HepG2 (cell line): ENCODE measurements around the gene PKNOX2. TPM values are rescaled to one million over a fixed set of nuclear protein-coding genes. Genes with fewer than 3 reads are reported as not detected.

Experiments used
- ATAC-seq: fragments of 200-7000 bp; cut with Tn5 transposase; 3 replicates; pipeline ENCODE4 v1.9.1; 2020; ENCODE audit warnings: mild to moderate bottlenecking, moderate library complexity
- BruUV-seq: library from RNA; stranded (reverse); fragments of 400-500 nt; replicated peaks from 2 replicates; lab custom pipeline; 2021; lab: Mats Ljungman, UMichigan
- CTCF ChIA-PET: fragments of 300-600 bp; formaldehyde crosslinking; extraction: SDS; loops from one replicate; lab custom pipeline; 2021; ENCODE audit warnings: low total read pairs, inconsistent platforms, low intra/inter-chr PET ratio; lab: Yijun Ruan, JAX
- POLR2A ChIA-PET: fragments of 350-600 bp; sonication (Branson Sonifier 250); formaldehyde crosslinking; loops from one replicate; lab custom pipeline; 2020; ENCODE audit warnings: antibody characterized with exemption, inconsistent platforms; lab: Yijun Ruan, JAX
- DNase-seq: peaks from one replicate; pipeline ENCODE4 v3.0.0-alpha.2; 2015; ENCODE audit warnings: low spot score
- FAIRE-seq: peaks from 3 replicates; lab custom pipeline; 2011; peaks lifted over from hg19 to GRCh38; lab: Jason Lieb, UNC
- H2AFZ ChIP-seq: one replicate; pipeline ENCODE4 v1.6.1; 2011; ENCODE audit warnings: low read length, inconsistent platforms
- H3K27ac ChIP-seq: fragments of 300-600 bp; 3 replicates; pipeline ENCODE4 v1.8.0; 2011; ENCODE audit warnings: mixed run types, mild to moderate bottlenecking, mixed read lengths, low read length, inconsistent platforms; ENCODE audit not compliant: insufficient read depth; ENCODE audit errors: extremely low read length
- H3K27me3 ChIP-seq, 2 experiments: fragments of 200-600 bp in 1 of 2; 2 replicates in 1 of 2; 3 replicates in 1 of 2; pipeline versions ENCODE4 v1.6.0 to v1.8.0; 2011; ENCODE audit warnings: low read length in 2 of 2, mild to moderate bottlenecking in 2 of 2, moderate library complexity in 2 of 2, inconsistent platforms in 1 of 2; ENCODE audit not compliant: insufficient read depth in 2 of 2, control insufficient read depth in 1 of 2
- H3K36me3 ChIP-seq, 2 experiments: fragments of 200-600 bp in 1 of 2; replicated peaks in 1 of 2; 2 replicates in 1 of 2; 3 replicates in 1 of 2; pipeline versions ENCODE4 v1.5.1 to v1.8.0; 2011; ENCODE audit warnings: low read length in 2 of 2, inconsistent platforms in 1 of 2; ENCODE audit not compliant: insufficient read depth in 2 of 2, control insufficient read depth in 1 of 2
- H3K4me1 ChIP-seq: 2 replicates; pipeline ENCODE4 v1.5.1; 2012; ENCODE audit warnings: low read length, inconsistent platforms; ENCODE audit not compliant: insufficient read depth
- H3K4me2 ChIP-seq: 2 replicates; pipeline ENCODE4 v1.6.0; 2011; ENCODE audit warnings: low read depth, low read length, inconsistent platforms
- H3K4me3 ChIP-seq, 3 experiments: fragments of 200-600 bp in 1 of 3; sonication (generic), shearing (Covaris generic) in 1 of 3; replicated peaks in 1 of 3; 2 replicates each; pipeline ENCODE4 v1.5.1; 2011 to 2016; ENCODE audit warnings: low read length in 3 of 3, inconsistent platforms in 2 of 3, low read depth in 2 of 3, mild to moderate bottlenecking in 2 of 3, control low read depth in 1 of 3, mixed read lengths in 1 of 3; ENCODE audit not compliant: insufficient read depth in 1 of 3
- H3K79me2 ChIP-seq: one replicate; pipeline ENCODE4 v1.6.1; 2011; ENCODE audit warnings: low read length, inconsistent platforms; ENCODE audit not compliant: insufficient read depth
- H3K9ac ChIP-seq: 2 replicates; pipeline ENCODE4 v1.6.0; 2011; ENCODE audit warnings: mild to moderate bottlenecking, low read depth, low read length, inconsistent platforms; ENCODE audit not compliant: insufficient read depth
- H3K9me3 ChIP-seq: 2 replicates; pipeline ENCODE4 v1.5.1; 2012; ENCODE audit warnings: mild to moderate bottlenecking, low read length
- H4K20me1 ChIP-seq: 2 replicates; pipeline ENCODE4 v1.6.0; 2011; ENCODE audit warnings: inconsistent platforms, mild to moderate bottlenecking, low read length, moderate library complexity; ENCODE audit not compliant: insufficient read depth
- CHD4 ChIP-seq: fragments of 200-600 bp; sonication (generic); IDR thresholded peaks from 2 replicates; pipeline ENCODE4 v1.7.0; 2017; ENCODE audit warnings: mild to moderate bottlenecking, low read length, borderline replicate concordance
- KLF12 ChIP-seq: sonication (generic); formaldehyde crosslinking; IDR thresholded peaks from 2 replicates; pipeline ENCODE4 v1.4.0; 2020; ENCODE audit warnings: missing genetic modification reagents, borderline replicate concordance
- RNF219 ChIP-seq: sonication (generic); formaldehyde crosslinking; IDR thresholded peaks from 2 replicates; pipeline ENCODE4 v1.5.0; 2020; ENCODE audit warnings: mild to moderate bottlenecking, missing genetic modification reagents
- TBX2 ChIP-seq: sonication (generic); formaldehyde crosslinking; IDR thresholded peaks from 2 replicates; pipeline ENCODE4 v1.5.0; 2020; ENCODE audit warnings: missing genetic modification reagents, mild to moderate bottlenecking, borderline replicate concordance
- THAP8 ChIP-seq: sonication (generic); formaldehyde crosslinking; IDR thresholded peaks from 2 replicates; pipeline ENCODE4 v1.5.1; 2020; ENCODE audit warnings: missing genetic modification reagents, mild to moderate bottlenecking, borderline replicate concordance
- TIGD3 ChIP-seq: sonication (generic); formaldehyde crosslinking; IDR thresholded peaks from 2 replicates; pipeline ENCODE4 v1.5.1; 2020; ENCODE audit warnings: mild to moderate bottlenecking, missing genetic modification reagents, borderline replicate concordance
- USF2 ChIP-seq, 2 experiments: sonication (generic) in 1 of 2; formaldehyde crosslinking in 1 of 2; IDR thresholded peaks; 2 replicates each; pipeline versions ENCODE4 v1.5.1 to v1.6.1; 2011 to 2020; ENCODE audit warnings: borderline replicate concordance in 1 of 2, low read depth in 1 of 2, low read length in 1 of 2, mild to moderate bottlenecking in 1 of 2, missing genetic modification reagents in 1 of 2, moderate library complexity in 1 of 2
- ZBTB4 ChIP-seq: sonication (generic); formaldehyde crosslinking; IDR thresholded peaks from 2 replicates; pipeline ENCODE4 v1.4.0; 2020; ENCODE audit warnings: missing genetic modification reagents, mild to moderate bottlenecking, borderline replicate concordance
- ZFP1 ChIP-seq: IDR thresholded peaks from 2 replicates; pipeline ENCODE4 v1.6.1; 2016
- ZNF619 ChIP-seq: sonication (generic); formaldehyde crosslinking; IDR thresholded peaks from 2 replicates; pipeline ENCODE4 v1.4.0; 2020; ENCODE audit warnings: mild to moderate bottlenecking, missing genetic modification reagents
- ZNF777 ChIP-seq: sonication (generic); formaldehyde crosslinking; IDR thresholded peaks from 2 replicates; pipeline ENCODE4 v1.4.0; 2020; ENCODE audit warnings: missing genetic modification reagents
- WGBS: methylation state at CpG from one replicate; pipeline ENCODE4 v1.1.6; 2017; ENCODE audit warnings: low lambda C conversion rate; 5-methylcytosine and 5-hydroxymethylcytosine counted together
- in situ Hi-C: cut with HindIII; loops from 2 replicates; pipeline ENCODE4 v1.10.0; 2017; ENCODE audit warnings: low pct_unique_long_range_greater_than_20kb; ENCODE audit not compliant: extremely low pct_ligation_motif_present
- intact Hi-C: fragments of 100-400 bp; cut with micrococcal nuclease; formaldehyde crosslinking; loops from one replicate; pipeline ENCODE4 v1.10.0; 2022; ENCODE audit not compliant: unreplicated experiment
- polyA plus RNA-seq, 8 experiments: library from polyadenylated mRNA; depleted of rRNA in 3 of 8; stranded (reverse) in 7 of 8; unstranded in 1 of 8; fragments of >200 nt; fragmentation: Illumina TruSeq in 4 of 8; extraction: Trizol in 4 of 8; gene quantifications; 2 replicates each; pipeline versions ENCODE4 v1.2.1 to v1.2.3, GENCODE V29; 2011 to 2016; ENCODE audit warnings: low read depth in 4 of 8, missing spikeins in 1 of 8, mixed read lengths in 1 of 8; ENCODE audit not compliant: insufficient read depth in 1 of 8
- total RNA-seq, 5 experiments: library from RNA; depleted of rRNA; stranded (reverse); fragments of >200 nt; fragmentation: Illumina TruSeq; extraction: Trizol; gene quantifications; 2 replicates each; pipeline ENCODE4 v1.2.3, GENCODE V29; 2016; ENCODE audit warnings: low read depth in 1 of 5

Gene PKNOX2
- total and polyA plus RNA-seq, 2 of the 13 experiments (the other 11 are each of a cell fraction or from before 2014, with no cell fraction given) = not detected

GRCh38 chr11:125410091-125410490 is 245.5 kb downstream of the PKNOX2 start:
- no TSS peak for BruUV-seq
- ChIA-PET POLR2A (no interaction called here), CTCF (no interaction called here)
- no peak overlapping the region for H2AFZ ChIP-seq
- in situ Hi-C loops = no loop called here
- H3K9ac ChIP-seq = no peak overlapping the region
- no peak overlapping the region for H3K4me3 ChIP-seq
- ATAC-seq (no peak), FAIRE-seq (no peak), DNase-seq (no peak)
- no peaks in the 10 kb centered on the region for H3K4me1 ChIP-seq
- no peak overlapping the region for H3K4me2 ChIP-seq
- no peaks in the 10 kb centered on the region for H3K9me3 ChIP-seq
- H3K27me3 ChIP-seq = peaks cover 19 to 73% of the 10 kb centered on the region in 2 experiments
- H3K36me3 ChIP-seq = no peaks in the 10 kb centered on the region
- H4K20me1 ChIP-seq = 0 out of 2 replicates have a peak, but pooled peaks cover 2% of the 10 kb centered on the region
- intact Hi-C loops = no loop called here
- WGBS = 47% methylated on average over 11 of the region's 12 CpGs
- H3K27ac ChIP-seq = no peak overlapping the region
- no peaks in the 10 kb centered on the region for H3K79me2 ChIP-seq
- TF ChIP-seq ZBTB4 (CRISPR knock-in tag) = no peak
- TF ChIP-seq CHD4 = no peak
- TF ChIP-seq ZNF619 = no peak
- TF ChIP-seq ZFP1 = no peak
- no peak for TF ChIP-seq TIGD3 (CRISPR knock-in tag)
- no peak for TF ChIP-seq USF2 (IDR thresholded peaks at IDR 0.05; ENCODE audit: low read depth, low read length)
- no peak for TF ChIP-seq USF2 (CRISPR knock-in tag; IDR thresholded peaks at IDR 0.05; ENCODE audit: borderline replicate concordance)
- TF ChIP-seq TBX2 (CRISPR knock-in tag) = no peak
- TF ChIP-seq ZNF777 = no peak
- no peak for TF ChIP-seq RNF219 (CRISPR knock-in tag)
- TF ChIP-seq KLF12 (CRISPR knock-in tag) = no peak
- TF ChIP-seq THAP8 = no peak
